LNCAP (cell line): Measurements from ENCODE around the gene ANKRD13C.

Experiments
- TF ChIP-seq, protein P1 (sequence below): fragments of 450-650 bp; IDR thresholded peaks from 2 replicates; pipeline ENCODE4 v1.5.1; 2017; ENCODE audit warnings: mild to moderate bottlenecking

The ANKRD13C gene

DNA sequence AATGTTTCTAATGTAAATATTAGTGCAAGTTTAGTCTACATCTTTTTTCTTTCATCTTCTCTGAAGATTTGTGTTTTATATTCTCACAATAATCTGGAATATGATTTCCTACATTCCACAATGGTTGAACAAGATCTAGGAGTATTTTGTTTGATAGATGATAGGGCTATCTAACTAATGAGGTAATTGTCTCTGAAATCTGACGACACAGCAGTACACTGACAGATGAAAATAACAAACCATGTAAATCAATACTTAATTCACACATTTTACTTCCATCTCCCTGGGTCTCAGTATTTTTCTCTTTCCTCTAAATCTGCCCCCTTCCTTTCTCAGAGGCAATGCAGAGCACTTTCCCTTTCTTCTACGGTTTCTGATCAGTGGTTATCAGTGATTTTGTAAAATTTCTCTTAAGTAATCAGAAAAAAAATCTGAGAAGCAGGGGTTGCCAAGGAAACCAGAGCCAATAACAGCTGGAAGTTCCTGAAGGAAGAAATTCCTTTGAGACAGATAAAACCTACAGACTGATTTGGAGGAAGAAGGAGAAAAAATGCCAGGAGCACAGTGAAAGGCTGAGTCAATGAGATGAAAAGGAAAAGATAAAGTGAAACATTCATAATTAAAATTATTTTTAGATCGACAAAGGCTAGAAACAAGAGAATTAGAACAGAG lies 7.3 kb upstream of the ANKRD13C start:
- TF ChIP-seq, protein P1, sequence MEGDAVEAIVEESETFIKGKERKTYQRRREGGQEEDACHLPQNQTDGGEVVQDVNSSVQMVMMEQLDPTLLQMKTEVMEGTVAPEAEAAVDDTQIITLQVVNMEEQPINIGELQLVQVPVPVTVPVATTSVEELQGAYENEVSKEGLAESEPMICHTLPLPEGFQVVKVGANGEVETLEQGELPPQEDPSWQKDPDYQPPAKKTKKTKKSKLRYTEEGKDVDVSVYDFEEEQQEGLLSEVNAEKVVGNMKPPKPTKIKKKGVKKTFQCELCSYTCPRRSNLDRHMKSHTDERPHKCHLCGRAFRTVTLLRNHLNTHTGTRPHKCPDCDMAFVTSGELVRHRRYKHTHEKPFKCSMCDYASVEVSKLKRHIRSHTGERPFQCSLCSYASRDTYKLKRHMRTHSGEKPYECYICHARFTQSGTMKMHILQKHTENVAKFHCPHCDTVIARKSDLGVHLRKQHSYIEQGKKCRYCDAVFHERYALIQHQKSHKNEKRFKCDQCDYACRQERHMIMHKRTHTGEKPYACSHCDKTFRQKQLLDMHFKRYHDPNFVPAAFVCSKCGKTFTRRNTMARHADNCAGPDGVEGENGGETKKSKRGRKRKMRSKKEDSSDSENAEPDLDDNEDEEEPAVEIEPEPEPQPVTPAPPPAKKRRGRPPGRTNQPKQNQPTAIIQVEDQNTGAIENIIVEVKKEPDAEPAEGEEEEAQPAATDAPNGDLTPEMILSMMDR = no peak

DNA sequence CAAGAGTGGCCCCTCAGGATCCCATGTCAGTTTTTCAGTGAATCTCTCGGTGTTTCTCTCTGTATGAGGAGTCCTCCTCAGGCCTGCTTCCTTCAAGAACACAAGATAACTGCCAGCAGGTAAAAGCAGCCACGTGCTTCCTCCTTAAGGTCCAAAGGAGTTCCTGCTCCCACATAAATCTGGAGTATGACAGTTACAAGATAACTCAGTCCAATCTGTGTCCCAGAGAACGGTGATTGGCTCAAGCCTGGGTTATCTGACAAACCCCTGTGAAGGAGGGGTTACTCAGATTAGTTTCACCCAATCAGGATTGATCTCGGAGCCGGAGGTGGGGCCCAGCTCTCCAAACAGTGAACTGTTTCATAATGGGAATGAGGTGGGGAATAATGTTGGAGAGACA lies 5.8 kb upstream of the ANKRD13C start:
- TF ChIP-seq, protein P1 = no peak

DNA sequence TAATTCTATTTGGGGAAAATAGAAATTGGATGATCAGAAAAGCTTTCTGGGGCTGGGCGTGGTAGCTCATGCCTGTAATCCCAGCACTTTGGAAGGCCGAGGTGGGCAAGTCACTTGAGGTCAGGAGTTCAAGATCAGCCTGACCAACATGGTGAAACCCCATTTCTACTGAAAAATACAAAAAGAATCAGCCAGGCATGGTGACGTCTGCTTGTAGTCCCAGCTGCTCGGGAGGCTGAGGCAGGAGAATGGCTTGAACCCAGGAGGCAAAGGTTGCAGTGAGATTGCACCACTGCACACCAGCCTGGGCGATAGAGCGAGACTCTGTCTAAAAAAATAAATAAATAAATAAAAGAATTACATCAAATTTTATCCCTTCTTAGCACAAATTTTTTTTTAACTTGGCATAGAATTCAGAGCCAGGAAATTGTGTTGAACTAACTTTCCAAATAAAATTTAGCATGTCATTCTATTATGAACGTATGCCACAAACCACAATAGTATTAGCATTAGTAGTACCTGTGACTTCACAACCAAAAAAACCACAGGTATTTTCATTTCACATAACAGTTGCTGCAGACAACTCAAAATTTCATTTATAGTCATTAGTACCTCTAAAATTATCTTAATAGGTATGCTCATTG lies 4.5 kb upstream of the ANKRD13C start:
- TF ChIP-seq, protein P1 = no peak

DNA sequence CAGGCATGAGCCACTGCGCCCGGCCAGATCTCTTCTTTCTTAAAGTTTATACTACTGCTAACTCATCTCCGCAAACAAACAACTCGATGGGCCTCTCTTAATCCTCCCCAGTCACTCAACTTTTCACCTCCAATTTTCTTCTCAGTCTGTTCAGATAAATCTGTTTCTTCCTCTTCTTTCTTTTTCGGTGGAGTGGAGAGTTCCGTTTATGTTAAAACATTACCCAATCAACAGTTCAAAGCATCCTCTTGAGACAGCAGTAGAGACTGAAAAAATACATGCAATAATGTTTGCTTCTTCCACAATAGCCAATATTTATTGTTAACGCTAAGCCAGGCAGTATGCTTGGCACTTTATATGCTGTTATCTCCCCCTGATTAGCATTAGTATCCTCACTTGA lies 1.4 kb upstream of the ANKRD13C start:
- TF ChIP-seq, protein P1 = no peak

DNA sequence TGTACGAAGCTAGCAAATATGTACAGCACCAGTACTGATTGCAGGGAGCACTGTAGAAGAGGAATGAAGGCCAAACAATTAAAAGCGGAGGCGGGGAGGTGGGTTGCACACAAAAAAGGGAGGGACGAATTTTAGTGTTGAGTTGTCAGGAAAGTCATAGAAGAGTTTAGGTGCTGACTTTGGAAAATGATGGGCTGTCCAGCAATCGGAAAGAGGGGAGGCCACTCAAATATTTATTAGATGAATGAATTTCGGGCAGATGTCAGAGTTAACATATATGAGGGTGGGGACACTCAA lies 537 bp upstream of the ANKRD13C start:
- TF ChIP-seq, protein P1 = no peak

DNA sequence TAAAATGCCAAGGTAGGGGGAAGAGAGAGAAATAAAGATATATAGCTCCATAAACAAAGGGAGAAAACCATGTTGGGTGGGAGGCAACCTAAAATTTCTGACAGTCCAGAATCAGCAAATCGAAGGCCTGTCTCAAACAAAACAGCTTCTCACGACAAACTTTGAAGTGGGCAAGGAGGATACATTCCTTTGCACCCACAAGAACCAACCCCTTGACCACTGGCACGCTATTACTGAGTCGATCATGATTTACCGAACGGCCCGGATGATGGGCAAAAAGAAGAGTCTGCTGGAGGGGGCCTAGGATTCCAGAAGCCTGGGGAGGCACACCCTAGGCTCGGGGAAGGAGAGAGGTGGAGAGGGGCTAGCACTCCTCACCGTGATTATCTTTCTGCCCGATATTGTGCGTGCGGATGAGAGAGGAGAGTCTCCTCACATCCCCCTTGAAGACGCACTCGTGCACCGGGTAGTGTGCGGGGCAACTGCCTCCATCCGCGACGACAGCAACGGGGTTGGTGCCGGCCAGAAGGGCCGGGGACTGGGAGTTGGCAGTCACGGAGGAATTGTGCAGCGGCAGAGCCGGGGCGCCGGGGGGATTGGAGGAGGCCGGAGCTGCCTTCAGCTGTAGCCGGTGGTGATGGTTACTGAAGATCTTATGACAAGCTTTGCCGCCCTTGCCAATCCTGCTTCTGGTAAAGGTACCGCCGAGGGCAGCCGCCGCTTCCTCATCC lies 756 bp downstream of the ANKRD13C start:
- TF ChIP-seq, protein P1 = no peak

DNA sequence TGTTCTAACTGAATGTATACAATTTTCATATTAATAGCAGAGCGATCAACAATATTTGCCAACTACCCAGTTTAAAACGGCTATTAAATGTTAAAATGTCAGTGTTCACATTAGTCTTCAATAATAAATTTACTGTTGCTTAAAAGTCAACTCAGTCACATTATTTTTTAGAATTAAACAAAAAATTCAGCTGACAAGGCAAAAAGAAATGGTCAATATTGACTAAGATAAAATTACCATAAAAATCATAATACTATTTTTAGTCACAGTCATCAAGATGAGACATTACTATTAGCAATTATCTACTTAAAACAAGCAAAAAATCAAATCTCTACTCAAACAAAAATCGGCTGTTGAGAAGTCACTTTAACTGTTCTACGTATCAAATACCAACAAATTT lies 1.5 kb downstream of the ANKRD13C start:
- TF ChIP-seq, protein P1 = no peak
